ENCODE results near the gene HRCT1. TPM values are rescaled to one million over a fixed set of nuclear protein-coding genes. Genes with fewer than 3 reads are reported as not detected.

The HRCT1 gene
- total RNA-seq, 1 experiment from 2014 or later: 0.32 TPM

GRCh38 chr9:35861161-35861897 is 44.7 kb upstream of the HRCT1 start:
- no TSS peak for BruUV-seq (replicated peaks)
- ChIA-PET CTCF (interaction anchor here (1.1 kb wide), 1 partner anchor 21 kb away, joined by 3 read pairs; no protein-coding TSS in a partner anchor), POLR2A (no interaction called here), RAD21 (ENCODE audit: low non-redundant PET in 1 of 2, low total read pairs in 2 of 2, uncharacterized antibody in 2 of 2, unreplicated experiment in 2 of 2) (no interaction called here)
- Histone ChIP-seq H3K36me3 (ENCODE audit: control insufficient read depth in 1 of 2, insufficient read depth in 2 of 2, low read length in 2 of 2) (no peaks in the 10 kb centered on the region), H4K20me1 (ENCODE audit: insufficient read depth) (no peaks in the 10 kb centered on the region), H3K4me2 (ENCODE audit: low read length) (no peak overlapping the region), H3K9ac (ENCODE audit: low read length) (no peak overlapping the region), H3K9me3 (ENCODE audit: control insufficient read depth in 1 of 2, insufficient read depth in 1 of 2, low read depth in 1 of 2, low read length in 2 of 2) (no peaks in the 10 kb centered on the region), H2AFZ (ENCODE audit: low read depth, low read length, poor library complexity, severe bottlenecking) (no peak overlapping the region), H3K79me2 (ENCODE audit: insufficient read depth, low read length) (no peaks in the 10 kb centered on the region), H3K27ac (ENCODE audit: low read depth, low read length) (no peak overlapping the region), H3K4me3 (replicated peaks in 1 of 2; ENCODE audit: low read depth in 1 of 2, low read length in 2 of 2) (no peak overlapping the region), H3K27me3 (ENCODE audit: insufficient read depth, low read length) (peaks cover 3% of the 10 kb centered on the region; the same call in 1 of the 2 replicates), H3K9me2 (ENCODE audit: insufficient read depth) (no peaks in the 10 kb centered on the region), H3K4me1 (ENCODE audit: control insufficient read depth in 1 of 2, insufficient read depth in 2 of 2, low read length in 2 of 2) (no peaks in the 10 kb centered on the region)
- intact Hi-C loops (cut with micrococcal nuclease): no loop called here
- TF ChIP-seq ELF1 (IDR thresholded peaks at IDR 0.05; ENCODE audit: borderline replicate concordance, low read depth): no peak
- TF ChIP-seq ZBTB33 (IDR thresholded peaks at IDR 0.05; ENCODE audit: extremely low read depth, insufficient replicate concordance, low read length): no peak
- no peak for TF ChIP-seq SRF (IDR thresholded peaks at IDR 0.05; ENCODE audit: low read depth)
- TF ChIP-seq EZH2 (IDR thresholded peaks at IDR 0.05): no peak
- DNase-seq (ENCODE audit: low read depth, low spot score): no peak
- ATAC-seq: no peak

GRCh38 chr9:35862328-35862727 is 43.7 kb upstream of the HRCT1 start:
- RAD21 ChIA-PET (ENCODE audit: low non-redundant PET in 1 of 2, low total read pairs in 2 of 2, uncharacterized antibody in 2 of 2, unreplicated experiment in 2 of 2): no interaction called here
- Histone ChIP-seq H3K27ac (ENCODE audit: low read depth, low read length) (no peak overlapping the region), H3K9me2 (ENCODE audit: insufficient read depth) (no peaks in the 10 kb centered on the region), H3K9me3 (ENCODE audit: control insufficient read depth in 1 of 2, insufficient read depth in 1 of 2, low read depth in 1 of 2, low read length in 2 of 2) (no peaks in the 10 kb centered on the region), H3K36me3 (ENCODE audit: control insufficient read depth in 1 of 2, insufficient read depth in 2 of 2, low read length in 2 of 2) (no peaks in the 10 kb centered on the region), H3K27me3 (ENCODE audit: insufficient read depth, low read length) (peaks cover 3% of the 10 kb centered on the region; the same call in 1 of the 2 replicates), H2AFZ (ENCODE audit: low read depth, low read length, poor library complexity, severe bottlenecking) (no peak overlapping the region), H3K4me2 (ENCODE audit: low read length) (no peak overlapping the region), H3K4me1 (ENCODE audit: control insufficient read depth in 1 of 2, insufficient read depth in 2 of 2, low read length in 2 of 2) (no peaks in the 10 kb centered on the region), H3K9ac (ENCODE audit: low read length) (no peak overlapping the region), H4K20me1 (ENCODE audit: insufficient read depth) (no peaks in the 10 kb centered on the region), H3K79me2 (ENCODE audit: insufficient read depth, low read length) (no peaks in the 10 kb centered on the region), H3K4me3 (replicated peaks in 1 of 2; ENCODE audit: low read depth in 1 of 2, low read length in 2 of 2) (no peak overlapping the region)
- no peak for ATAC-seq
- no TSS peak for BruUV-seq (replicated peaks)
- POLR2A ChIA-PET: no interaction called here
- TF ChIP-seq CTCF (IDR thresholded peaks at IDR 0.05 in 2 of 3, conservative IDR thresholded peaks at IDR 0.05 in 1 of 3; ENCODE audit: borderline replicate concordance in 1 of 3, insufficient read depth in 1 of 3, low read depth in 2 of 3, low read length in 2 of 3) (no peak), MAX (IDR thresholded peaks at IDR 0.05) (no peak), ATF3 (IDR thresholded peaks at IDR 0.05) (no peak)
- CTCF ChIA-PET: interaction anchor here (1.1 kb wide), 2 partner anchors 20 to 27 kb away, joined by 3 read pairs; no protein-coding TSS in a partner anchor
- intact Hi-C loops (cut with micrococcal nuclease): no loop called here
- no peak for DNase-seq (ENCODE audit: low read depth, low spot score)

All from HCT116 (cell line).